Erythroblast (primary cell): Measurements from ENCODE around the gene KCNJ4.

Experiments used
- GATA1 ChIP-seq: IDR thresholded peaks from 2 replicates; pipeline ENCODE4 v1.6.1; 2011; ENCODE audit warnings: low read depth, mild to moderate bottlenecking, control low read depth, low read length, moderate library complexity
- POLR2A ChIP-seq: IDR thresholded peaks from 2 replicates; pipeline ENCODE4 v1.6.1; 2011; ENCODE audit warnings: mild to moderate bottlenecking, low read length

GRCh38 chr22:38462960-38463784, 8.2 kb upstream of the KCNJ4 start:
- no peak for TF ChIP-seq POLR2A
- no peak for TF ChIP-seq GATA1
